HFF-Myc (cell line): Measurements from ENCODE around the gene C5orf63.

ENCODE experiments used
- DNase-seq: peaks from one replicate; pipeline ENCODE4 v3.0.0-alpha.2; 2011; ENCODE audit warnings: low read depth; ENCODE audit errors: extremely low read depth
- H3K4me3 ChIP-seq: replicated peaks from 2 replicates; pipeline ENCODE4 v1.5.1; 2011; ENCODE audit warnings: low read depth, mild to moderate bottlenecking, control low read depth, low read length
- CTCF ChIP-seq: IDR thresholded peaks from 2 replicates; pipeline ENCODE4 v1.5.1; 2012; ENCODE audit warnings: mild to moderate bottlenecking, low read depth, low read length, control low read depth; ENCODE audit errors: missing control alignments

Gene C5orf63

DNA sequence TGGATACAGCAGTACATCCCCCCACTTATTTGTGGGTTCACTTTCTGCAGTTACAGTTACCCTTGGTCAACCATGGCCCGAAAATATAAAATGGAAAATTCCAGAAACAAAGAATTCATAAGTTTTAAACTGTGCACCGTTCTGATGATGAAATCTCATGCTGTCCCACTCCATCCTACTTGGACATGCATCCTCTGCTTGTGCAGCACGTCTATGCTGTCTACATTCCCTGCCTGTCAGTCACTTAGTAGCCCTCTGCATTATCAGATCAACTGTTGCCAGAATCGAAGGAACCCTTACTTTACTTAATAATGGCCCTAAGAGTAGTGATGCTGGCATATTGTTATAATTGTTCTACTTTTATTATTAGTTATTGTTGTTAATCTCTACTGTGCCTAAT lies 57.6 kb downstream of the C5orf63 start:
- no peak for TF ChIP-seq CTCF
- no peak overlapping the region for H3K4me3 ChIP-seq
- no peak for DNase-seq

- no peak overlapping the region for H3K4me3 ChIP-seq
- DNase-seq: no peak
- TF ChIP-seq CTCF: no peak
Measured at GRCh38 chr5:127014573-127014972, 58.7 kb downstream of the C5orf63 start.

DNA sequence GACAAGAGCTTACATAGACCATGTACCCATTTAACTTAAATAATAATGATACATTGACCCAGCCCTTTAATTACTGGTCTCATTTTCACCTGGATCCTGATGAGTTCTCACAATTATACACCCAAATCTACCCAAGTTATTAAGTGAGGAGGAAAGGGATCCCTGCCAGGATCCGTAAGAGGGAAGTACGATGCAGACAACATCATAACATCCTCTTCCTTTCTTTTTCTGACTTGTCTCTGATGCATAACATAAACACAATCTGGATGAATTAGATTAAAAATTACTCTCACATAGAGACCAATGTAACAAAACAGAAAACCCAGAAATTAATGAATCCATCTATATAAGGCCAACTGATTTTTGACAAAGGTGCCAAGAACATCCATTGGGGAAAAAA lies 59.9 kb downstream of the C5orf63 start:
- DNase-seq: no peak
- TF ChIP-seq CTCF: no peak
- H3K4me3 ChIP-seq: no peak overlapping the region; the same call in 1 of the 2 replicates

- DNase-seq: peak; percentile 59
- no peak for TF ChIP-seq CTCF
- H3K4me3 ChIP-seq: no peak overlapping the region
Measured at GRCh38 chr5:127012916-127013315, 60.4 kb downstream of the C5orf63 start.

GRCh38 chr5:127011961-127012644 lies 61.2 kb downstream of the C5orf63 start:
- DNase-seq: no peak
- TF ChIP-seq CTCF: no peak
- no peak overlapping the region for H3K4me3 ChIP-seq

- no peak for TF ChIP-seq CTCF
- no peak overlapping the region for H3K4me3 ChIP-seq
- DNase-seq: no peak
Measured at GRCh38 chr5:127011153-127011552, 62.1 kb downstream of the C5orf63 start.

- no peak for DNase-seq
- H3K4me3 ChIP-seq: no peak overlapping the region
- TF ChIP-seq CTCF: no peak
Measured at GRCh38 chr5:127010362-127010761, 62.9 kb downstream of the C5orf63 start.
